Right renal cortex interstitium (tissue), 3 donors: Measurements from ENCODE around the gene TM9SF1. TPM values are rescaled to one million over a fixed set of nuclear protein-coding genes. Genes with fewer than 3 reads are reported as not detected.
A peak's percentile ranks its signal among the peaks of the same experiment; 100 is the strongest.

Experiments
- DNase-seq, 3 donors: peaks; one replicate each; pipeline ENCODE4 v3.0.0-alpha.2; 2013; ENCODE audit warnings: low read depth in 3 of 3, low spot score in 2 of 3
- polyA plus RNA-seq, 3 donors: library from polyadenylated mRNA; unstranded; fragments of 120-200 nt; gene quantifications; one replicate each; pipeline ENCODE4 v1.2.1, GENCODE V29; 2013; ENCODE audit not compliant: insufficient read length in 3 of 3

The TM9SF1 gene
- polyA plus RNA-seq, 3 donors = 36.9 to 40.9 (median 39.0) TPM

- no peak for DNase-seq
Observed at GRCh38 chr14:24179961-24180796, 15.1 kb downstream of the TM9SF1 start.

GRCh38 chr14:24179294-24179960 lies 15.8 kb downstream of the TM9SF1 start:
- no peak for DNase-seq

- no peak for DNase-seq
Observed at GRCh38 chr14:24178399-24179178, 16.7 kb downstream of the TM9SF1 start.

- DNase-seq = no peak
Observed at GRCh38 chr14:24177891-24178290, 17.4 kb downstream of the TM9SF1 start.

- no peak for DNase-seq
Observed at GRCh38 chr14:24177041-24177825, 18.0 kb downstream of the TM9SF1 start.

- DNase-seq = no peak
Observed at GRCh38 chr14:24176599-24176998, 18.6 kb downstream of the TM9SF1 start.

- DNase-seq = no peak
Observed at GRCh38 chr14:24172871-24173281, 22.4 kb downstream of the TM9SF1 start.

- DNase-seq = no peak
Observed at GRCh38 chr14:24172261-24172860, 22.9 kb downstream of the TM9SF1 start.

GRCh38 chr14:24171422-24172260 lies 23.6 kb downstream of the TM9SF1 start, which contains the start of gene REC8:
TSS of gene REC8 (plus strand) at chr14:24172080. CDS start at chr14:24172553, 473 bp downstream.
- DNase-seq = peak in 2 of 3 donors; percentile 81 to 93

- no peak for DNase-seq
Observed at GRCh38 chr14:24167469-24168114, 27.6 kb downstream of the TM9SF1 start.

GRCh38 chr14:24165785-24166184 lies 29.5 kb downstream of the TM9SF1 start:
- DNase-seq = no peak

GRCh38 chr14:24164518-24164991 lies 30.7 kb downstream of the TM9SF1 start:
- no peak for DNase-seq

GRCh38 chr14:24162093-24162492 lies 33.1 kb downstream of the TM9SF1 start:
- no peak for DNase-seq

- DNase-seq = peak; percentile 92 to 97 (median 94)
Observed at GRCh38 chr14:24160850-24161804, 34.1 kb downstream of the TM9SF1 start, which contains the start of gene IRF9. TSS of gene IRF9 (plus strand) at chr14:24161265. CDS start at chr14:24162145, 880 bp downstream.

GRCh38 chr14:24160499-24160849 lies 34.8 kb downstream of the TM9SF1 start:
- DNase-seq = no peak

GRCh38 chr14:24159777-24160498 lies 35.3 kb downstream of the TM9SF1 start:
- no peak for DNase-seq

GRCh38 chr14:24157331-24157730 lies 37.9 kb downstream of the TM9SF1 start:
- no peak for DNase-seq
